GM03348 (cell line): ENCODE measurements around the gene ARPC5.
"Not testable (repeated sequence)": the region's sequence is repeated elsewhere in the genome, so short reads cannot be mapped to it uniquely, and the experiment has no call there.

Source experiments
- DNase-seq: peaks from one replicate; pipeline ENCODE4 v3.0.0; 2012; ENCODE audit warnings: low spot score

ARPC5 gene

GRCh38 chr1:183635606-183636333 is at the start of gene ARPC5:
Gene ARPC5 (minus strand): TSS chr1:183635783. CDS start chr1:183635659, 124 bp downstream.
- peak; percentile 98 for DNase-seq

GRCh38 chr1:183685112-183685713 is 49.6 kb upstream of the ARPC5 start:
- DNase-seq = peak; percentile 77

- not testable (repeated sequence) for DNase-seq
These were observed 43.8 kb upstream of the ARPC5 start for GRCh38 chr1:183679363-183679762.

GRCh38 chr1:183678819-183679218 is 43.2 kb upstream of the ARPC5 start:
- no peak for DNase-seq

GRCh38 chr1:183676586-183677189 is 41.1 kb upstream of the ARPC5 start:
- peak; percentile 69 for DNase-seq

- no peak for DNase-seq
These were observed 40.5 kb upstream of the ARPC5 start for GRCh38 chr1:183675883-183676585.

GRCh38 chr1:183675381-183675780 is 39.8 kb upstream of the ARPC5 start:
- no peak for DNase-seq

- no peak for DNase-seq
These were observed 39.3 kb upstream of the ARPC5 start for GRCh38 chr1:183674886-183675285.

GRCh38 chr1:183674339-183674738 is 38.8 kb upstream of the ARPC5 start:
- peak; percentile 31 for DNase-seq

GRCh38 chr1:183673605-183674323 is 38.2 kb upstream of the ARPC5 start:
- no peak for DNase-seq

- no peak for DNase-seq
These were observed 34.6 kb upstream of the ARPC5 start for GRCh38 chr1:183670169-183670568.

GRCh38 chr1:183656355-183656754 is 20.8 kb upstream of the ARPC5 start:
- DNase-seq = no peak

- peak; percentile 86 for DNase-seq
These were observed 20.0 kb upstream of the ARPC5 start for GRCh38 chr1:183655562-183656075.

GRCh38 chr1:183654706-183655105 is 19.1 kb upstream of the ARPC5 start:
- no peak for DNase-seq

GRCh38 chr1:183653876-183654451 is 18.4 kb upstream of the ARPC5 start:
- DNase-seq = no peak

- DNase-seq = no peak
These were observed 17.8 kb upstream of the ARPC5 start for GRCh38 chr1:183653462-183653794.

- DNase-seq = no peak
These were observed 17.2 kb upstream of the ARPC5 start, which contains the start of gene APOBEC4 for GRCh38 chr1:183652547-183653461. Gene APOBEC4 (minus strand): TSS chr1:183653316. CDS start chr1:183648781, 4,535 bp downstream.

- no peak for DNase-seq
These were observed 16.5 kb upstream of the ARPC5 start for GRCh38 chr1:183652107-183652506.

- no peak for DNase-seq
These were observed 16.0 kb upstream of the ARPC5 start for GRCh38 chr1:183651612-183652011.

- no peak for DNase-seq
These were observed 12.5 kb upstream of the ARPC5 start for GRCh38 chr1:183648042-183648441.
